Natural killer cell treated with Interleukin-12 subunit alpha and Interleukin-12 subunit beta and Interleukin-15 and Interleukin-18, amount 100 ng/mL, for 72 hours (primary cell): ENCODE results near the gene LHCGR. TPM values are rescaled to one million over a fixed set of nuclear protein-coding genes. Genes with fewer than 3 reads are reported as not detected.
"Not testable (repeated sequence)": the region's sequence is repeated elsewhere in the genome, so short reads cannot be mapped to it uniquely, and the experiment has no call there.

Source experiments
- ATAC-seq, 2 donors: fragments of 150-1000 bp; cut with Tn5 transposase in 1 of 2; sonication (Bioruptor Pico), chemical (Tn5 transposase) in 1 of 2; 2 replicates each; pipeline ENCODE4 v1.10.0; 2021
- DNase-seq: peaks from one replicate; pipeline ENCODE4 v3.0.0; 2022; ENCODE audit warnings: low spot score
- H3K27ac Mint-ChIP-seq, 2 donors: 1 replicate in 1 of 2; 2 replicates in 1 of 2; pipeline ENCODE4 v1.8.0; 2022; ENCODE audit warnings: mixed read lengths in 2 of 2, mild to moderate bottlenecking in 1 of 2, moderate library complexity in 1 of 2
- H3K27me3 Mint-ChIP-seq, 2 donors: 1 replicate in 1 of 2; 2 replicates in 1 of 2; pipeline ENCODE4 v1.8.0; 2022; ENCODE audit warnings: mixed read lengths in 2 of 2
- H3K36me3 Mint-ChIP-seq: one replicate; pipeline ENCODE4 v1.8.0; 2022; ENCODE audit warnings: mixed read lengths
- H3K4me1 Mint-ChIP-seq, 2 donors: 1 replicate in 1 of 2; 2 replicates in 1 of 2; pipeline ENCODE4 v1.8.0; 2022; ENCODE audit warnings: low read depth in 2 of 2, mixed read lengths in 2 of 2, mild to moderate bottlenecking in 1 of 2
- H3K4me3 Mint-ChIP-seq: one replicate; pipeline ENCODE4 v1.8.0; 2022; ENCODE audit warnings: mixed read lengths
- H3K9me3 Mint-ChIP-seq: 2 replicates; pipeline ENCODE4 v1.8.0; 2022; ENCODE audit warnings: mixed read lengths
- total RNA-seq, 2 donors: library from RNA; stranded (reverse); gene quantifications; one replicate each; pipeline ENCODE4 v1.2.3, GENCODE V29; 2022

LHCGR gene
- total RNA-seq, 2 donors from 2014 or later: not detected

DNA sequence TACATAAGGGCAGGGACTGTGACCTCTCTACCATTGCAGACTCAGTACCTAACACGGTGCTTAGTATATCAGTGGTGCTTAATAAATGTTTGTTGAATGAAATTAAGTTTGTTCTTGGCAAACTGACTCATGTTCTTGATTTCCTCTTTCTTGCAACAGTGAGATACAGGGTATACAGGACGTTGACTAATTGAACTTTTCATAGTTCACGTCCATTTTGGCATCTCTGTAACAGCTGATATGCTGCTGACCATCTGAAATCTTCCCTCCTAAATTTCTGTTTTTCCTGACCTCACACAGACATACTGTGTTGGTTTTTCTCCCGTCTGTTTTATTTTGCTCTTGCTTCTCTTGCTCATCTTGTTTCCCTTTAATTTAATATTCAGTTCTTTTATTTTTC is 44.2 kb downstream of the LHCGR start:
- Mint-ChIP-seq H3K9me3 (peaks cover 5% of the 10 kb centered on the region), H3K27ac (no peak overlapping the region), H3K36me3 (no peaks in the 10 kb centered on the region), H3K4me3 (no peak overlapping the region), H3K27me3 (peaks cover 6 to 24% of the 10 kb centered on the region in 2 donors), H3K4me1 (no peaks in the 10 kb centered on the region)
- ATAC-seq (no peak), DNase-seq (no peak)

DNA sequence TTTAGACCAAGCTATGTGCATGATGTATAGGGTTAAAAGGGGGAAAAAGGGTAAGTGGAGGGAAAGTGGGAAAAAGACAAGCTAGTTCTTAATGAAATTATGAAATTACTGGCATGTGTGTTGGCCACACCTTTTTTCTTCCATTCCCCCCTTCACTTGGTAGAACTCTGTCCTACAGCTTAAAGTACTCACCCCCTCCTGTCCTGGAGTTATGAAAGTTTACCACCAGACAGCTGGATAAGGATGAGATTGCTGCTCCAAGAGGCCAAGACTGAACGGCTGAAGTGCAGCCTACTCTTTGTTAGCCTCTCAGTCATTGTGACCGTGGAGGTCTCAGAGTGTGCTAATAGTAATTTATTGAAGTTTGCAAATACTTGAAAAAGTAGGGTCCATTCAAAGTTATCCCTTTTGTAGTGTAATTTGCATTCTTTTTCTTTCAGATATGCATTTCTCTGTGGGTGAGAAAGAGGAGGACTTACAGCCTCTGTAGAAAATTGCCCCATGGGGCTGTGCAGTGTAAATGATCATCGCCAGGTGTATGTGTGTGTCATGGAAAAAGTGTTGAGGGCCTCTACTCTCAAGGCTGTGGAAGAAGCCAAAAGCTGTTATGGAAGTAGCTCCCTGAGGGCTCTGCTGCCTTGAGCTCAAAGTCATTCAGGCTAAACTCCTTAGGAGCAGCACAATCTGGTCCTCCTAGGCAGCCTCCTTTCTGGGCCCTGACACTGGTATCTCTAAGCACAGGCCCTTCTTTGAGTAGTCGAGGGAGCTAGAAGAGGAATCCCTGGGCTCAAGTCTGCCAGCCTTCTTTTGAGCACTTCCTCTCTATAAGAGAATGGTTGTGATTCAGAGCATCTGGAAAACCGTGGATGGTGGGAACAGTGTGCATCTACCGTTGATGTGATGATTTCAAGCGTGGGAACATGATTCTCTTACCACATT is 46.2 kb downstream of the LHCGR start:
- no peaks in the 10 kb centered on the region for H3K4me1 Mint-ChIP-seq
- no peak overlapping the region for H3K27ac Mint-ChIP-seq
- H3K4me3 Mint-ChIP-seq: no peak overlapping the region
- ATAC-seq (no peak), DNase-seq (no peak)
- H3K27me3 Mint-ChIP-seq: peaks cover 6 to 32% of the 10 kb centered on the region in 2 donors
- H3K36me3 Mint-ChIP-seq: peaks cover 4% of the 10 kb centered on the region
- H3K9me3 Mint-ChIP-seq: peaks cover 9% of the 10 kb centered on the region

- ATAC-seq: no peak
- Mint-ChIP-seq H3K4me1 (no peaks in the 10 kb centered on the region), H3K27ac (no peak overlapping the region), H3K4me3 (no peak overlapping the region), H3K36me3 (peaks cover 4% of the 10 kb centered on the region), H3K27me3 (peaks cover 6 to 32% of the 10 kb centered on the region in 2 donors), H3K9me3 (peaks cover 9% of the 10 kb centered on the region)
- no peak for DNase-seq
Observed at GRCh38 chr2:48707466-48707865, 48.1 kb downstream of the LHCGR start.

- not testable (repeated sequence) for H3K27me3 Mint-ChIP-seq, H3K4me3 Mint-ChIP-seq, H3K36me3 Mint-ChIP-seq, ATAC-seq, H3K4me1 Mint-ChIP-seq, DNase-seq, H3K9me3 Mint-ChIP-seq, H3K27ac Mint-ChIP-seq
Observed at GRCh38 chr2:48703621-48704020, 51.9 kb downstream of the LHCGR start.

DNA sequence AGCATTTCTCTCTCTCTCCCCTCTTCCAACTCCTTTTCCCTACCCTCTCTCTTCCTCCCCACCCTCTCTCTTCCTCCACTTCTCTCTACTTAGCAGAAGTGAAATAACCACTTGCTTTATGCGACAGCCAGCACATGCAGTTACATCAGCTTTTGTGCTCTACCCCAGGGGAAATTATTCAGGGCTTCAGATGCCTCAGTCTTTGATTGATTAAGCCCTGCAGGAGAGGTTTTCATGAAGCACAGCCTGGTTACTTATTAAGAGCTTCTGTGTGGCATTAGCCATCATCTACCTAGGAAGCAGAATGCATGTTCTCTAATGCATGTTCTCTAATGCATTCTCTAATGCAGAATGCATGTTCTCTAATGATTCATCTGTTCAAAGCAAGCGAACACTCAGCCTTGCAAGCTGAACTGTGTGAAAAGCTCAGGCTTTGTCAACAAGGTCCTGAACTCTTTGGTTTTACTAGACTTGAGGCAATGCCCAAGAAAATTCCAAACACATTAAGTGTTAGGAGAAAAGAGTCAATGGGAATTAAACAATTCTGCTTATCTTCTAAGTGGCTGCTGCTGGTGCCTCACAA is 56.1 kb downstream of the LHCGR start:
- peaks cover 3% of the 10 kb centered on the region for H3K9me3 Mint-ChIP-seq
- H3K27me3 Mint-ChIP-seq: peaks cover 4 to 6% of the 10 kb centered on the region in 2 donors
- H3K4me3 Mint-ChIP-seq: no peak overlapping the region
- H3K36me3 Mint-ChIP-seq: no peaks in the 10 kb centered on the region
- ATAC-seq (no peak), DNase-seq (no peak)
- H3K27ac Mint-ChIP-seq: no peak overlapping the region
- no peaks in the 10 kb centered on the region for H3K4me1 Mint-ChIP-seq

- H3K27ac Mint-ChIP-seq: no peak overlapping the region
- no peak overlapping the region for H3K4me3 Mint-ChIP-seq
- H3K9me3 Mint-ChIP-seq: peaks cover 8% of the 10 kb centered on the region
- H3K27me3 Mint-ChIP-seq: peaks cover 4 to 22% of the 10 kb centered on the region in 2 donors
- DNase-seq (no peak), ATAC-seq (no peak)
- H3K36me3 Mint-ChIP-seq: no peaks in the 10 kb centered on the region
- H3K4me1 Mint-ChIP-seq: no peaks in the 10 kb centered on the region
Observed at GRCh38 chr2:48696881-48697280, 58.6 kb downstream of the LHCGR start.

- H3K4me3 Mint-ChIP-seq: no peak overlapping the region
Observed at GRCh38 chr2:48695991-48696390, 59.5 kb downstream of the LHCGR start.

GRCh38 chr2:48694149-48694548 is 61.4 kb downstream of the LHCGR start:
- Mint-ChIP-seq H3K9me3 (peaks cover 8% of the 10 kb centered on the region), H3K27ac (no peak overlapping the region), H3K27me3 (peaks cover 4 to 22% of the 10 kb centered on the region in 2 donors), H3K36me3 (no peaks in the 10 kb centered on the region), H3K4me3 (no peak overlapping the region), H3K4me1 (no peaks in the 10 kb centered on the region)
- DNase-seq: no peak
- no peak for ATAC-seq

More at GRCh38 chr2:48695991-48696390, 59.5 kb downstream of the LHCGR start:
- Mint-ChIP-seq H3K4me1 (no peaks in the 10 kb centered on the region), H3K27me3 (peaks cover 4 to 22% of the 10 kb centered on the region in 2 donors), H3K36me3 (no peaks in the 10 kb centered on the region), H3K9me3 (peaks cover 8% of the 10 kb centered on the region), H3K27ac (no peak overlapping the region)
- ATAC-seq: no peak
- no peak for DNase-seq

DNA sequence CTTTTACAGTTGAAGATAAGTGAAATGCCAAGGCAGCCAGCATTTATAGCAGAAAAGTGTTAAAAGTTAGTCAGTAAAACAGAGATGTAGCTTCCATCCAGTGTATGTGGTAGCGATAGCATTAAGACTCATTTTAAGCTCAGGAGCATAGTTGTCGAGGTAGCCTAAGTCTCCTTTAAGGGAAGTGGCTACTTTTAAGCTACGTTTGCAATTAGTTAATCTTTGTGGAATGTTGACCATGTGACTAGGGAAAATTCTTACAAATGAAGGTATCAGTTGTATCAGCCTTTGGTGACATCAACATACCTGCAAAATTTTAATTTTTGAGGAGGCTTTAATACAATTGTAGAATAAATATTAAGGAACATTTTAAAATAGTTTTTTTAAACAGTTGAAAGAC is 61.9 kb downstream of the LHCGR start:
- H3K9me3 Mint-ChIP-seq: peaks cover 8% of the 10 kb centered on the region
- H3K27ac Mint-ChIP-seq: no peak overlapping the region
- H3K27me3 Mint-ChIP-seq: peaks cover 4 to 22% of the 10 kb centered on the region in 2 donors
- no peaks in the 10 kb centered on the region for H3K36me3 Mint-ChIP-seq
- no peaks in the 10 kb centered on the region for H3K4me1 Mint-ChIP-seq
- ATAC-seq (no peak), DNase-seq (no peak)
- H3K4me3 Mint-ChIP-seq: no peak overlapping the region

DNA sequence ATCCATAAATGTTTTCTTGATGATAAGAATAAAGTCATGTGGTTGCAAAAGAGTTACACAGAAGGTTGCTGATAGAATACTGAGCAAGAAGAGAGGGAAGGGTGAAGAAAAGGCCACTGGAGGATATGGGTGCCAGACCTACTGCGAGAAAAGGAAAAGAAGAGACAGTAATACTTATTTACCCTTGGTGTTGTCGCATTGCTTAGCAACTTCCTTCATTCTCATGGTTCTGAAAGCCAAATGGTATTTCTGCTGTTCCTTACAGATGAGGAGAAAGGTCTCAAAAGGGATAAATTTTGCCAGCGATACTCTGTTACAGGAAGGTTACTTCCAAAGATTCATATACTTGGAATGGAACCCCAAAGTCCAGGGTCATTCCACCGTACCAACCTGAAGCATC is 62.5 kb downstream of the LHCGR start:
- H3K27ac Mint-ChIP-seq: no peak overlapping the region
- peaks cover 8% of the 10 kb centered on the region for H3K9me3 Mint-ChIP-seq
- DNase-seq (no peak), ATAC-seq (no peak)
- H3K27me3 Mint-ChIP-seq: peaks cover 4 to 22% of the 10 kb centered on the region in 2 donors
- H3K4me3 Mint-ChIP-seq: no peak overlapping the region
- no peaks in the 10 kb centered on the region for H3K36me3 Mint-ChIP-seq
- H3K4me1 Mint-ChIP-seq: no peaks in the 10 kb centered on the region

DNA sequence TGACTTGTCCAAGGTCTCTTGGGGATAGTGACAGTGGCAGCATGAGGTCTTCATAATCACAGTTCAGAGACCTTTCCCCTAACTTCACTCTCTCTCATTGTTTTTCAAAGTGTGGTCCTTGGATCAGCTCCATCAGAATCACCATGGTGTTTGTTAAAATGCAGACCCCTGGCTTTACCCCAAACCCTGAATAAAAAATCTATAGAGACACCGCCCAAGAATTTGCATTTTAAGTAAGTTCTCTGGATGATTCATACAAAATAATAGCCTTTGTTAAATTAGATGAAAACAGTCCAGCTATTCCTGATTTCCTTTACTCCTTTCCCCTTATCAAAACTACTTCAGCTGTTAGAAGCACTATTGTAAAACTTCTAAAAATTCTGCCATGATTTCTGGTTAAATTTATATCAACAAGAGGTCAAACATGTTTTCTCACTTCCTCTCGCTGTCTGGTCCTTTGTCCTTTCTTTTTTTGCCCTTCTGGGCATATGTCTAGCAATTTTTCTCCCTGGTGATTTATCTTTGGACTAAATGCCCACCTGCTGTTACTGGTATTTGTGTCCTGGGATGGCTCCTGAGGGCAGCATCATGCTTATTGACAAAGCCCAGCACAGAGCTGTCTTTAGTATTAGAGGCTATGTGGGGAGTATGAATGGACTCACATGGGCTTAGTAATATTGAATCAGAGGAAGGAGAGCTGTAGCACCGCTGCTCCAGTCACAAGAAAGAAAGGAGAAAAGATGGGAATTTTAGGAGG is 63.4 kb downstream of the LHCGR start:
- H3K4me1 Mint-ChIP-seq: no peaks in the 10 kb centered on the region
- no peaks in the 10 kb centered on the region for H3K36me3 Mint-ChIP-seq
- H3K9me3 Mint-ChIP-seq: peaks cover 7% of the 10 kb centered on the region
- DNase-seq: no peak
- no peak overlapping the region for H3K4me3 Mint-ChIP-seq
- peaks cover 2 to 19% of the 10 kb centered on the region in 2 donors for H3K27me3 Mint-ChIP-seq
- no peak for ATAC-seq
- H3K27ac Mint-ChIP-seq: no peak overlapping the region

GRCh38 chr2:48685126-48685525 is 70.4 kb downstream of the LHCGR start:
- Mint-ChIP-seq H3K4me3 (no peak overlapping the region), H3K27me3 (peaks cover 14 to 17% of the 10 kb centered on the region in 2 donors), H3K4me1 (no peaks in the 10 kb centered on the region), H3K9me3 (no peaks in the 10 kb centered on the region), H3K27ac (no peak overlapping the region), H3K36me3 (no peaks in the 10 kb centered on the region)
- DNase-seq (no peak), ATAC-seq (no peak)

DNA sequence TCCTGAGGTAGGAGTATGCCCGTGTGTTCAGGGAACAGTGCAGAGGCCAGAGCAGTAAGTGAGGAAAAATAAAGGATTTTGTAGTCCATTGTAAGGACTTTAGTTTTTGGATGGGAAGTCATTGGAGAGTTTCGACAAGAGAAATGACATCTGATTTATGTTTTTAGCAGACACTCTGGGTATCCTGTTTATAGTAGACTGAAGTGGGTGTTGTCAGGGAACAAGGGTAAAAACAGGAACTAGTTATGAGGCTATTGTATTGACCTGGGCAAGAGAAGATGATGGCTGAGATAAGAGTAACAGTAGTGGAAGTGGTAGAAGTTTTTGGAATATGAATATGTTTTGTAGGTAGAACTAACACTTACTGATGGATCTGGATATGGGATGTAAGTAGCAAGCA is 78.1 kb downstream of the LHCGR start:
- no peaks in the 10 kb centered on the region for H3K36me3 Mint-ChIP-seq
- DNase-seq: no peak
- no peaks in the 10 kb centered on the region for H3K9me3 Mint-ChIP-seq
- peaks cover 2 to 9% of the 10 kb centered on the region in 2 donors for H3K27me3 Mint-ChIP-seq
- H3K4me3 Mint-ChIP-seq: no peak overlapping the region
- ATAC-seq: no peak
- no peaks in the 10 kb centered on the region for H3K4me1 Mint-ChIP-seq
- no peak overlapping the region for H3K27ac Mint-ChIP-seq

DNA sequence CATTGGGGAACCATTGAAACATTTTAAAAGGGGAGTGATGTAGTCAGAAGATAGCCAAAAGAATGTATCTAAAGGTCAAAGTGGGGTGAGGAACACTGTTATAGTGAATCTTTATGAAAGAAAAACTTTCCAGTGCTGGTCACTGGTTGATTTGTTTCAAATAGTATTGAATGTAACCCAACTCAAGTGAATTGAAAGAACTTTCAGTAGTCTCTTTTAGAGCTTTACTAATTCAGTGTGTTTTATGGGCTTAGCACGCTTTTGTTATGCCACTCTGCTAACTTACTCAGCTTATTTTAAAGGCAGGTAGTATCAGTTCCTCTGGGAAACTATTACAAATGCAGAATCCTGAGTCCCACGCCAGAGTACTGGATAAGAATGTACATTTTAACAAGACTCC is 80.6 kb downstream of the LHCGR start:
- Mint-ChIP-seq H3K4me1 (no peaks in the 10 kb centered on the region), H3K27me3 (peaks cover 0 to 9% of the 10 kb centered on the region in 2 donors), H3K36me3 (no peaks in the 10 kb centered on the region), H3K9me3 (no peaks in the 10 kb centered on the region), H3K27ac (no peak overlapping the region), H3K4me3 (no peak overlapping the region)
- no peak for DNase-seq
- no peak for ATAC-seq
